Loucy (cell line): Measurements from ENCODE around the gene CENPP.

Experiments used
- H2AFZ ChIP-seq: fragments of 200-600 bp; sonication (generic); 2 replicates; pipeline ENCODE4 v1.6.0; 2016; ENCODE audit warnings: antibody characterized with exemption, mild to moderate bottlenecking, low read length, moderate library complexity
- H3F3A ChIP-seq: fragments of 200-600 bp; 2 replicates; pipeline ENCODE4 v1.6.0; 2016; ENCODE audit warnings: antibody characterized with exemption, low read depth, mild to moderate bottlenecking
- H3K27me3 ChIP-seq: fragments of 200-600 bp; sonication (generic); 2 replicates; pipeline ENCODE4 v1.6.1; 2014; ENCODE audit warnings: low read length, mild to moderate bottlenecking; ENCODE audit not compliant: insufficient read depth, poor library complexity, severe bottlenecking
- H3K36me3 ChIP-seq: fragments of 200-600 bp; sonication (generic); 2 replicates; pipeline ENCODE4 v1.6.1; 2016; ENCODE audit warnings: low read length; ENCODE audit not compliant: insufficient read depth
- H3K4me1 ChIP-seq: fragments of 200-600 bp; sonication (generic); 2 replicates; pipeline ENCODE4 v1.5.1; 2014; ENCODE audit warnings: low read length, mild to moderate bottlenecking; ENCODE audit not compliant: insufficient read depth, poor library complexity, severe bottlenecking
- H3K4me2 ChIP-seq: fragments of 200-600 bp; sonication (generic); 2 replicates; pipeline ENCODE4 v1.6.0; 2014; ENCODE audit warnings: antibody characterized with exemption, low read length, low read depth, mild to moderate bottlenecking; ENCODE audit not compliant: poor library complexity, severe bottlenecking
- H3K4me3 ChIP-seq: fragments of 200-600 bp; sonication (generic); 2 replicates; pipeline ENCODE4 v1.5.1; 2014; ENCODE audit warnings: low read length, mild to moderate bottlenecking, mixed read lengths; ENCODE audit not compliant: poor library complexity, severe bottlenecking
- H3K79me2 ChIP-seq: fragments of 200-600 bp; sonication (generic); 2 replicates; pipeline ENCODE4 v1.6.1; 2014; ENCODE audit warnings: low read length; ENCODE audit not compliant: insufficient read depth
- H3K9ac ChIP-seq: fragments of 200-600 bp; sonication (generic); 2 replicates; pipeline ENCODE4 v1.6.0; 2014; ENCODE audit warnings: mild to moderate bottlenecking, low read depth, low read length, moderate library complexity; ENCODE audit not compliant: poor library complexity, severe bottlenecking
- H3K9me2 ChIP-seq: fragments of 200-600 bp; sonication (generic); replicated peaks from 2 replicates; pipeline ENCODE4 v1.6.1; 2016; ENCODE audit warnings: low read depth, low read length, mixed read lengths
- H3K9me3 ChIP-seq: fragments of 200-600 bp; sonication (generic); 2 replicates; pipeline ENCODE4 v1.6.1; 2014; ENCODE audit warnings: mild to moderate bottlenecking, antibody characterized with exemption, low read length, low read depth; ENCODE audit not compliant: insufficient read depth
- H4K20me1 ChIP-seq: fragments of 200-600 bp; sonication (generic); 2 replicates; pipeline ENCODE4 v1.6.0; 2014; ENCODE audit warnings: antibody characterized with exemption, low read length, mild to moderate bottlenecking; ENCODE audit not compliant: insufficient read depth, poor library complexity, severe bottlenecking
- EZH2phosphoT487 ChIP-seq: fragments of 200-600 bp; IDR thresholded peaks from 2 replicates; pipeline ENCODE4 v1.6.1; 2018; ENCODE audit warnings: antibody characterized with exemption, mild to moderate bottlenecking, moderate library complexity, borderline replicate concordance
- TF ChIP-seq, protein P1 (sequence below): fragments of 200-600 bp; sonication (generic); conservative IDR thresholded peaks from 2 replicates; pipeline ENCODE4 v1.5.1; 2014; ENCODE audit warnings: mild to moderate bottlenecking, antibody characterized with exemption, low read length

CENPP gene

DNA sequence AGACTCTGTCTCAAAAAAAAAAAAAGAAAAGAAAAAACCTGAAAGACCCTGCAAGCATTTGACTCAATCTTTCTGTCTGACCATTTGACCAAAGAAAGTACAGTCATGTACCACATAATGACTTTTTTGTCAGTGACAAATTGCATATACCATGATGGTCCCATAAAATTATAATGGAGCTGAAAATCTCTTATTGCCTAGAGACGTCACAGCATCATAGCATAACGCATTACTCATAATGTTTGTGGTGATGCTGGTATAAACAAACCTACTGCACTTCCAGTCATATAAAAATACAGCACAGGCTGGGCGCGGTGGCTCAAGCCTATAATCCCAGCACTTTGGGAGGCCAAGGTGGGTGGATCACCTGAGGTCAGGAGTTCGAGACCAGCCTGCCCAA is 199.6 kb downstream of the CENPP start:
- Histone ChIP-seq H3K9ac (no peak overlapping the region), H2AFZ (no peak overlapping the region), H4K20me1 (no peaks in the 10 kb centered on the region), H3K4me1 (no peaks in the 10 kb centered on the region), H3K9me2 (no peaks in the 10 kb centered on the region), H3K4me2 (no peak overlapping the region), H3K27me3 (no peaks in the 10 kb centered on the region), H3F3A (no peaks in the 10 kb centered on the region), H3K4me3 (no peak overlapping the region), H3K79me2 (no peaks in the 10 kb centered on the region), H3K9me3 (no peaks in the 10 kb centered on the region), H3K36me3 (no peaks in the 10 kb centered on the region)
- no peak for TF ChIP-seq EZH2phosphoT487
- TF ChIP-seq, protein P1, sequence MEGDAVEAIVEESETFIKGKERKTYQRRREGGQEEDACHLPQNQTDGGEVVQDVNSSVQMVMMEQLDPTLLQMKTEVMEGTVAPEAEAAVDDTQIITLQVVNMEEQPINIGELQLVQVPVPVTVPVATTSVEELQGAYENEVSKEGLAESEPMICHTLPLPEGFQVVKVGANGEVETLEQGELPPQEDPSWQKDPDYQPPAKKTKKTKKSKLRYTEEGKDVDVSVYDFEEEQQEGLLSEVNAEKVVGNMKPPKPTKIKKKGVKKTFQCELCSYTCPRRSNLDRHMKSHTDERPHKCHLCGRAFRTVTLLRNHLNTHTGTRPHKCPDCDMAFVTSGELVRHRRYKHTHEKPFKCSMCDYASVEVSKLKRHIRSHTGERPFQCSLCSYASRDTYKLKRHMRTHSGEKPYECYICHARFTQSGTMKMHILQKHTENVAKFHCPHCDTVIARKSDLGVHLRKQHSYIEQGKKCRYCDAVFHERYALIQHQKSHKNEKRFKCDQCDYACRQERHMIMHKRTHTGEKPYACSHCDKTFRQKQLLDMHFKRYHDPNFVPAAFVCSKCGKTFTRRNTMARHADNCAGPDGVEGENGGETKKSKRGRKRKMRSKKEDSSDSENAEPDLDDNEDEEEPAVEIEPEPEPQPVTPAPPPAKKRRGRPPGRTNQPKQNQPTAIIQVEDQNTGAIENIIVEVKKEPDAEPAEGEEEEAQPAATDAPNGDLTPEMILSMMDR, result no peak

DNA sequence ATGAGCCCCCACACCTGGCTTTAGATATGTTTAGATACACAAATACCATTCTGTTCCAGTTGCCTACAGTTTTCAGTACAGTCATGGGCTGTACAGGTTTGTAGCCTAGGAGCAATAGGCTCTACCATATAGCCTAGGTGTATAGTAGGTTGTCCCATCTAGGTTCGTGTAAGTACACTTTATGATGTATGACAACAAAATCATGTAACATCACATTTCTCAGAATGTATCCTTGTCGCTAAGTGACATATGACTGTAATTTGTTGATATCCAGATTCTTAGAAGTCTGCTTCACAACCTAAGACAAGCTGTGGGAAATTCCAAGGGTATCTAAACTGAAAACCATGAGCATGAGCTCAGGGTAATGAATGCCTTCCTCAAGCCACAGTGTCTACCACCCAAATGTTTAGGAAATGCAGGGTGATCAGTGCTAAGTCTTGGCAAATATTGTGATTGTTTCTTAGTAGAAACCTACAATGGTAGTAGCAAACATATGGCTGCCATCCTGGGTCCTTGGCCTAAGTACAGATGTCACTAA is 201.6 kb downstream of the CENPP start:
- Histone ChIP-seq H4K20me1 (no peaks in the 10 kb centered on the region), H3K4me1 (no peaks in the 10 kb centered on the region), H3K9me3 (no peaks in the 10 kb centered on the region), H3K9ac (no peak overlapping the region), H3K27me3 (no peaks in the 10 kb centered on the region), H3K9me2 (no peaks in the 10 kb centered on the region), H3F3A (no peaks in the 10 kb centered on the region), H2AFZ (no peak overlapping the region), H3K36me3 (no peaks in the 10 kb centered on the region), H3K79me2 (no peaks in the 10 kb centered on the region), H3K4me3 (no peak overlapping the region), H3K4me2 (no peak overlapping the region)
- TF ChIP-seq EZH2phosphoT487, result no peak
- TF ChIP-seq, protein P1, result no peak

DNA sequence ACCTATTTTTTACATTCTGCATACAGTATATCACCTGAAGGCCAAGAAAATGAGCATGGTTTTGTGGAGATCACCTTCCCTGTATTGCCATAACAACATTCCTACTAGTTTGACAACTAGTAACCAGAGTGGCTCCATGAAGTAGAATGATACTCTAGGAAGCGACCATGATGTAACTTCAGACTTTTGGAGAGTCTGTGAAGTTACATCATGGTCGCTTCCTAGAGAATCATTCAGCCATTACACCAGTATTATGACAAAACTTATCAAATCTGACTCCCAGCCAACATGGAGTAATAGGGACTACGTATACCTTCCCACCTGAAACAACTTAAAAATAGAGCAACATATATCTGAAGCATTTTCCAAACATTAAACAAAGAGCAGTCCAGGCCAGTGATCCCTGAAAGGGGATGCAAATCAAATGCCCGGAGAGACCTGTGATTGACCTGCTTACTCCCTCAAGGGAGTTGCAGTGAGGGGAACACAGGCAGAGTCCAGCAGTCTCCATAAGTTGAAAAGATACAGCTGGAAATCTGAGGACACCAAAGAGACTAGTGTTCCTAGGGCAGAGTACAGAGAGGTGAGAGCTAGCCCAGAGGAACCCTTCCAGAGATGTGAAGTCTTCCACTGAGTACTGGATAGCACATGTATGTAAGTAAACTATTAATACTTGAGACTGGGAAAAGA is 202.2 kb downstream of the CENPP start:
- Histone ChIP-seq H4K20me1 (no peaks in the 10 kb centered on the region), H3K27me3 (no peaks in the 10 kb centered on the region), H3K4me3 (no peak overlapping the region), H3K9me2 (no peaks in the 10 kb centered on the region), H3K4me1 (no peaks in the 10 kb centered on the region), H3F3A (no peaks in the 10 kb centered on the region), H3K36me3 (no peaks in the 10 kb centered on the region), H3K9ac (no peak overlapping the region), H3K79me2 (no peaks in the 10 kb centered on the region), H3K4me2 (no peak overlapping the region), H2AFZ (no peak overlapping the region), H3K9me3 (no peaks in the 10 kb centered on the region)
- TF ChIP-seq, protein P1, result no peak
- no peak for TF ChIP-seq EZH2phosphoT487
